Transverse colon (tissue), 4 donors: ENCODE measurements around the gene OXNAD1. TPM values are rescaled to one million over a fixed set of nuclear protein-coding genes. Genes with fewer than 3 reads are reported as not detected.

Experiments used
- DNase-seq: peaks from one replicate; pipeline ENCODE4 v3.0.0-alpha.2; 2019
- H3K27ac ChIP-seq, 4 donors: fragments of 200-600 bp; sonication (generic); 2 replicates each; pipeline ENCODE4 v1.5.1; 2016 to 2018; ENCODE audit warnings: inconsistent platforms in 4 of 4
- H3K27me3 ChIP-seq: fragments of 200-600 bp; sonication (generic); 2 replicates; pipeline ENCODE4 v1.5.1; 2017; ENCODE audit warnings: inconsistent platforms
- H3K36me3 ChIP-seq, 4 donors: fragments of 200-600 bp; sonication (generic); 2 replicates each; pipeline ENCODE4 v1.5.1; 2017 to 2019; ENCODE audit warnings: inconsistent platforms in 4 of 4
- H3K4me1 ChIP-seq, 4 donors: fragments of 200-600 bp; sonication (generic); 2 replicates each; pipeline ENCODE4 v1.5.1; 2017 to 2020; ENCODE audit warnings: inconsistent platforms in 4 of 4
- H3K4me3 ChIP-seq, 4 donors: fragments of 200-600 bp; sonication (generic); 1 replicate in 1 of 4; 2 replicates in 3 of 4; pipeline versions ENCODE4 v1.5.1 to v1.6.1; 2017 to 2019; ENCODE audit warnings: inconsistent platforms in 4 of 4
- H3K9me3 ChIP-seq, 2 donors: fragments of 200-600 bp; sonication (generic); 2 replicates each; pipeline ENCODE4 v1.5.1; 2017 to 2019; ENCODE audit warnings: inconsistent platforms in 2 of 2
- EP300 ChIP-seq: sonication (generic); formaldehyde crosslinking; IDR thresholded peaks from one replicate; pipeline ENCODE4 v1.6.1; 2017; ENCODE audit warnings: antibody characterized with exemption, low read depth
- POLR2A ChIP-seq: fragments of 450-650 bp; IDR thresholded peaks from one replicate; pipeline ENCODE4 v1.6.1; 2016; ENCODE audit warnings: antibody characterized with exemption, mild to moderate bottlenecking, moderate library complexity
- POLR2AphosphoS5 ChIP-seq, 3 donors: sonication (generic); formaldehyde crosslinking; IDR thresholded peaks; one replicate each; pipeline ENCODE4 v1.6.1; 2016; ENCODE audit warnings: antibody characterized with exemption in 3 of 3
- WGBS, 2 donors: methylation state at CpG; one replicate each; pipeline ENCODE4 v1.1.5; 2018; ENCODE audit warnings: low coverage in 1 of 2; 5-methylcytosine and 5-hydroxymethylcytosine counted together
- in situ Hi-C, 4 donors: fragments of 200-750 bp; cut with MboI; loops; one replicate each; pipeline versions ENCODE4 v1.15.0 to v1.15.1; 2017; ENCODE audit warnings: low sequenced_read_pairs in 3 of 4, low pct_ligation_motif_present in 1 of 4, low pct_unique_long_range_greater_than_20kb in 1 of 4
- intact Hi-C: fragments of 100-400 bp; cut with DNase I; formaldehyde crosslinking; loops from one replicate; pipeline ENCODE4 v1.15.1; 2023; ENCODE audit warnings: low total_unique reads
- total RNA-seq, 4 donors: library from RNA; depleted of rRNA; stranded (reverse); fragments of >200 nt; gene quantifications; one replicate each; pipeline ENCODE4 v1.1.0, GENCODE V29; 2016
- TF ChIP-seq, protein P1 (sequence below), 5 experiments: fragments of 200-600 bp in 3 of 5; fragments of 450-650 bp in 2 of 5; sonication (generic) in 3 of 5; IDR thresholded peaks; 1 replicate in 2 of 5; 2 replicates in 3 of 5; pipeline ENCODE4 v1.5.1; 2016 to 2017; ENCODE audit warnings: antibody characterized with exemption in 5 of 5, inconsistent platforms in 3 of 5, mild to moderate bottlenecking in 2 of 5, moderate library complexity in 1 of 5

The OXNAD1 gene
- total RNA-seq, 4 donors from 2014 or later = 20.6 to 91.1 (median 40.0) TPM

DNA sequence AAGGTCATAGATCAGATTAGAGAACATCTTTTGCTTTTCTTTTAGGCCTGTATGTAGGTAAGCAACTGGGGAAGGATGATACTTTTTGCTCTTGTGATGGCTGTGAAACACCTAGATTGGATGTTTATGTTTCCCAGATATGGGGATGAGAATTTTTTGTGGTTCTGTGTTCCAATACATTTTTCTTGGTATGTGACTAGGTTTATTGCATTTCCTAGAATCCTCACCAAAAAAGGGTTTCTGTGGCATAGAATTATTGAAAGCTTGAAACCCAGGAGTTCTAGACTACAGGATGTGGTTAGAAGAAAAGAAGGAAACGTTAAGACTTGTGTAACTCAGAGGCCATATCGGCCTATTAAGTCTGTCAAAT lies 25.8 kb downstream of the OXNAD1 start:
- in situ Hi-C loops = loop anchor here in 1 of 4 donors (5.0 kb wide), 1 partner anchor 261 kb away; no protein-coding TSS in a partner anchor

DNA sequence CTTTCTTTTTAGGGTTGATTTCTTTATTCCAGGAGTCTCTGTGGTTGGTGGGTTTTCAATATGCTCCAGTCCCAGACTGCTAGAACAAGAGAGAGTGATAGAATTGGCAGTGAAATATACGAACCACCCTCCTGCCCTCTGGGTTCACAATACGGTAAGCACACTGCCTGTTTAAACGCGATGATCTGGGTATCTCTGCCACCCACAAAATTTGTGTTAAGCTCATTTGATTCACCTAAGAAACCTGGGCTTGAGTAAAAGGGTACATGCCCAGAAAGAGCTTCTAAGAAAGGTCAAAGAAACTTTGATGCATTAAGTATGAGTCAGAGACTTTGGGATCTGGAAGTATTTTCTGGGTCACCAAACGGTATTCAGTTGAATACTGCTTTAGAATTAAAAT lies 29.8 kb downstream of the OXNAD1 start:
- in situ Hi-C loops = loop anchor here in 1 of 4 donors (5.0 kb wide), 1 partner anchor 257 kb away; no protein-coding TSS in a partner anchor
- intact Hi-C loops = no loop called here
- Histone ChIP-seq H3K36me3 (peaks cover 0 to 29% (median 12%) of the 10 kb centered on the region in 4 donors), H3K4me3 (no peak overlapping the region), H3K27me3 (no peaks in the 10 kb centered on the region), H3K27ac (no peak overlapping the region), H3K4me1 (peaks cover 0 to 6% (median 0%) of the 10 kb centered on the region in 4 donors), H3K9me3 (peaks cover 0 to 6% of the 10 kb centered on the region in 2 donors)
- WGBS, 2 donors = 89% methylated on average over 3 to 5 of the region's 5 CpGs
- TF ChIP-seq POLR2AphosphoS5 (IDR thresholded peaks at IDR 0.05) (no peak), EP300 (no peak)
- DNase-seq = no peak

More for the DNA sequence above, 25.8 kb downstream of the OXNAD1 start:
- Histone ChIP-seq H3K36me3 (peaks cover 0 to 15% (median 5%) of the 10 kb centered on the region in 4 donors), H3K4me1 (peaks cover 0 to 6% (median 0%) of the 10 kb centered on the region in 4 donors), H3K4me3 (no peak overlapping the region), H3K27me3 (no peaks in the 10 kb centered on the region), H3K9me3 (peaks cover 0 to 6% of the 10 kb centered on the region in 2 donors), H3K27ac (peak overlapping the region in 3 of 4 donors; percentile 6 to 23 (median 7))
- no peak for DNase-seq
- no peak for TF ChIP-seq EP300
- TF ChIP-seq POLR2A = no peak
- TF ChIP-seq, protein P1, sequence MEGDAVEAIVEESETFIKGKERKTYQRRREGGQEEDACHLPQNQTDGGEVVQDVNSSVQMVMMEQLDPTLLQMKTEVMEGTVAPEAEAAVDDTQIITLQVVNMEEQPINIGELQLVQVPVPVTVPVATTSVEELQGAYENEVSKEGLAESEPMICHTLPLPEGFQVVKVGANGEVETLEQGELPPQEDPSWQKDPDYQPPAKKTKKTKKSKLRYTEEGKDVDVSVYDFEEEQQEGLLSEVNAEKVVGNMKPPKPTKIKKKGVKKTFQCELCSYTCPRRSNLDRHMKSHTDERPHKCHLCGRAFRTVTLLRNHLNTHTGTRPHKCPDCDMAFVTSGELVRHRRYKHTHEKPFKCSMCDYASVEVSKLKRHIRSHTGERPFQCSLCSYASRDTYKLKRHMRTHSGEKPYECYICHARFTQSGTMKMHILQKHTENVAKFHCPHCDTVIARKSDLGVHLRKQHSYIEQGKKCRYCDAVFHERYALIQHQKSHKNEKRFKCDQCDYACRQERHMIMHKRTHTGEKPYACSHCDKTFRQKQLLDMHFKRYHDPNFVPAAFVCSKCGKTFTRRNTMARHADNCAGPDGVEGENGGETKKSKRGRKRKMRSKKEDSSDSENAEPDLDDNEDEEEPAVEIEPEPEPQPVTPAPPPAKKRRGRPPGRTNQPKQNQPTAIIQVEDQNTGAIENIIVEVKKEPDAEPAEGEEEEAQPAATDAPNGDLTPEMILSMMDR (IDR thresholded peaks at IDR 0.05) = no peak
- no peak for TF ChIP-seq POLR2AphosphoS5 (IDR thresholded peaks at IDR 0.05)
- intact Hi-C loops = no loop called here
- 48 to 57% methylated on average over 2 of the region's 2 CpGs for WGBS, 2 donors

DNA sequence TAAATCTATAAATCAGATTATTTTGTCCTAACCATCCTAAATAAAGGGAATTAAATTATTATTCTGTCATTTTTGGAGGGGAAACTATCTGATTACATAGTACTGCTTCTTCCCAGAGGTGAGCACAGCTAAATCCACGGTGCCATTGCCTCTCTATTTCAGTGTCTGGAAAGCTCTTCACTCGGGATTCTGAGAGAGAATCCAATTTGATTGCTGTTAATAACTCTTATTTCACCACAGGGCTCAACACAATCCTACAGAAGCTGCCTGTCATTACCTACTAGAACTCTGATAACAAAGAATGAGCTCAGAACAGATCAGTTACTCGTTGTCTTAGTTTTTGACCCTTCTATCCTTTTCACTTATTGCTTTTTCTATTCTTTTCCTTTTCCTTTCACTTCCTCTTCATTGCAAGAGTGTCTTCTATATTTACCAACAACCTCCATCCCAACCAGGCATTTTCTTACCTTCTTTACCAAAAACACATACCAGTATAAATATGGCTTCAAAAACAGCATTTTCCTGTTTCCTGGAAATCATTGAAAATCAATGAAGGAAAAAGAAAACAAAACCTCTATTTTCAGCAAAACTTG lies 30.4 kb downstream of the OXNAD1 start:
- in situ Hi-C loops (no loop called here), intact Hi-C loops (no loop called here)
- H3K36me3 ChIP-seq = peaks cover 0 to 29% (median 12%) of the 10 kb centered on the region in 4 donors
- no peak for TF ChIP-seq POLR2AphosphoS5 (IDR thresholded peaks at IDR 0.05)
- TF ChIP-seq, protein P1 (IDR thresholded peaks at IDR 0.05) = no peak
- TF ChIP-seq POLR2A = no peak
- H3K27me3 ChIP-seq = no peaks in the 10 kb centered on the region
- peaks cover 0 to 5% (median 0%) of the 10 kb centered on the region in 4 donors for H3K4me1 ChIP-seq
- H3K27ac ChIP-seq = no peak overlapping the region
- no peak overlapping the region for H3K4me3 ChIP-seq
- WGBS, 2 donors = 69 to 80% methylated on average over 2 to 3 of the region's 3 CpGs
- DNase-seq = no peak
- peaks cover 0 to 6% of the 10 kb centered on the region in 2 donors for H3K9me3 ChIP-seq

DNA sequence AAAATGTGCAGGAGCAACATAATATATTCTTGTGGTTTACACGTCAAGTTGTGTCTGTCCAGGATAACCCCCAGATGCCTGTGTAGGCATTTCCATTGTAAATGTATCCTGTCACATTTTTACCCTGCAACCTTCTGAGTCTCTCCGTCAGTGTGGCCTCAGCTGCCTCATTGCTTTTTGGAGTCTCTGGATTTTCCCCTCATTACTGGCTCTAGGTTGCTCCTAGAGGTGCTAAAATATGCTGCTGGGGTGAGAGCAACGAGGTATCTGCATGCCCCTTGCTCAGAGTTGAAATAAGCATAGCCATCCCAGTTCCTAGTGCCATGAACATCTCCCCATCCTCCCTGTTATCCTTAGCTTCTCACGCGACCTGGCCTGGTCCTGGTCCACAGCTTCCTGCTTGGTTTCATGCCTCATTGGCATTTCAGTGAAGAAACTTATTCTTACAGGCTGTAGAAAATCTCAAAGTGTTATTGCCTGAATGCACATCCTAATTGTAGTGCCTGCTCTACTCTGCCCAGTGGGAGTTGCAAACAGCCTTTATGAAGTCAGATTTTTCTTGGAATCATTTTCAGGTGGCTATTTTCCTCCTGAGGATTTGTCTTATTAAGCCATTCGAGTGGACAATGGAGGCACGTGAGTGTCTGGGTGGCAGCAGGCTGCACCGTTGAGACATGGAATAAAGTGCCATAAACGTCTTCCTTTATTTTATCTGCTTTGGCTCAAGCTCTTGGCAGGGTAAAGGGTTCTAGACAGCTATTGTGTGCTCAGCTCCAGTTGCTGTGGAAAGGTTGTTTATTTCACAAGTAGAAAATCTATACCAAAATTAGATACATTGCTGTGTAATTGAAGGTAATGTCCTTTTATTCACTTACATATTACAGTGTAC lies 33.2 kb downstream of the OXNAD1 start:
- TF ChIP-seq, protein P1 (IDR thresholded peaks at IDR 0.05) = no peak
- TF ChIP-seq POLR2AphosphoS5 (IDR thresholded peaks at IDR 0.05) = no peak
- no peak for TF ChIP-seq EP300
- no peak for TF ChIP-seq POLR2A
- DNase-seq = no peak
- in situ Hi-C loops (no loop called here), intact Hi-C loops (no loop called here)
- Histone ChIP-seq H3K4me3 (no peak overlapping the region), H3K27ac (peak overlapping the region in 2 of 4 donors; percentile 0 to 6), H3K27me3 (no peaks in the 10 kb centered on the region), H3K4me1 (no peaks in the 10 kb centered on the region), H3K36me3 (peaks cover 0 to 42% (median 14%) of the 10 kb centered on the region in 4 donors), H3K9me3 (peaks cover 0 to 6% of the 10 kb centered on the region in 2 donors)
- WGBS, 2 donors = 71 to 93% methylated on average over 5 to 9 of the region's 9 CpGs
